ENCODE results near the gene NAA35.

The NAA35 gene

DNA sequence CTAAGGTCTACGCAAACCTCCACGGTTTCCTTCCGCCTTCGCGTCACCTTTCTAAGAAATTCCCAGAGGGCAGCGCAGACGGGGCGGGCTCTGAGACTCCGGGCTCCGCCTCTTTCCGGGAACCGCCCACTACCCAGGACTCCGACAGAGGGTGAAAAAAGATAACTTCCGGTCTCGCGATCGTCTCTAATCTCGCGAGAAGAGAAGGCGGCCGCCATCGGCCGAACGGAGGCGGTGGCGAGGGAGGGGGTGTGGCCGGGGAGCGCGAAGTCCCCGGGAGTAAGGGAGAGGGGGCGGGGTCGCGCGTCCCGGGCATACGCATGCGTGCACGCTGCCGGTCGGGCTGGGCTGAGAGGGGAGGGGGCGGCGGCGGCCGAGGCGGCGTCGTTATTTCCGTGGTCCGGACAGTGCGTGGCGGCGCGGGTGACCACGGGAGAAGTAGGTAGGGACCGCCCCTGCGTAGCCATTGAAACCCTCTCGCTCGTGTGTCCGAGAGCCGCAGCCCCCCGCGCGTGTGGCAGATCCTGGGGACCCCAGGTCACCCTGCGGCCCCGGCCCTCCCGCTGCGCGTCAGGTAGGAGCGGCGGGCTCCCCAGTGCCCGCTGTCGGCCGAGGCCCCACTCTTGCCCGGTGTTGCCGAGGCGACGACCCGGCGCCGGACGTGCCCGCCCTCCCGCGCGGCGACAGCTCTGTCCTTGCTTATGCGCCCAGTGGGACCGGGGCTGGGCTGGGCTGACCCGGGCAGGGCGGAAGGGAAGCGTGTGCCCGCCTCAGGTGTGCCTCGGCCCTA lies at the start of gene NAA35:
Gene NAA35 (plus strand): TSS at position 315 of the 790 bp plus-strand sequence. CDS start 1,014 bp downstream, outside the sequence.
- TF ChIP-seq CTCF (IDR thresholded peaks at IDR 0.05; ENCODE audit: control extremely low read depth, extremely low read depth, low read depth, missing control alignments), result no peak
- CTCF ChIA-PET, result no interaction called here
- peak; percentile 99 for DNase-seq (ENCODE audit: extremely low spot score)
- POLR2A ChIA-PET, result interaction anchor here (0.5 kb wide), 1 partner anchor 18 kb away, joined by 5 read pairs; no protein-coding TSS in a partner anchor

GRCh38 chr9:85892401-85892800 lies 48.5 kb upstream of the NAA35 start:
- TF ChIP-seq CTCF (IDR thresholded peaks at IDR 0.05; ENCODE audit: control extremely low read depth, extremely low read depth, low read depth, missing control alignments), result no peak
- ChIA-PET CTCF (interaction anchor here (1.2 kb wide), 1 partner anchor 8 kb away, joined by 4 read pairs; no protein-coding TSS in a partner anchor), POLR2A (no interaction called here)
- no peak for DNase-seq (ENCODE audit: extremely low spot score)

DNA sequence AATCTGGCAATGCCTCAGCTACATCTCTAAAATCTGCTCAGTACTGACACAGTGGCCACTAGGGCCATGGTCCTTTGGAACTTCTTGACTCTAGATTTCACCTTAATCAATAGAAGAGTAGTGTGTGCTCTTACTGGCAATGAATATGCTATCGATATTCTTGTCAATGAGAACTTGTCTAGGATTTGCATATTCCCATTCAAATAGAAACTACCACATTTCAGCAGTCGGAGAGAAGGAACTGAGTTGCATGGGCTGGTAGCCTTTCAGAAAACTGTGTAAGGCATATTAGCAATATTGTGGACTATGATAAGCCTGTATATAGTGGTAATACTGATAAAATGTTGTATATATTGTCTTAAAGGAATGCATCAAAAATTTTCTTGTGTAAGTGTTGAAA lies 45.3 kb upstream of the NAA35 start:
- CTCF ChIA-PET, result interaction anchor here (1.2 kb wide), 1 partner anchor 9 kb away, joined by 3 read pairs; no protein-coding TSS in a partner anchor
- POLR2A ChIA-PET, result no interaction called here
- no peak for DNase-seq (ENCODE audit: extremely low spot score)
- no peak for TF ChIP-seq CTCF (IDR thresholded peaks at IDR 0.05; ENCODE audit: control extremely low read depth, extremely low read depth, low read depth, missing control alignments)

- ChIA-PET CTCF (no interaction called here), POLR2A (no interaction called here)
- TF ChIP-seq CTCF (IDR thresholded peaks at IDR 0.05; ENCODE audit: control extremely low read depth, extremely low read depth, low read depth, missing control alignments), result no peak
- DNase-seq (ENCODE audit: extremely low spot score), result no peak
Observed at GRCh38 chr9:85897848-85898247, 43.1 kb upstream of the NAA35 start.

- POLR2A ChIA-PET, result no interaction called here
- CTCF ChIA-PET, result interaction anchor here (2.1 kb wide), 1 partner anchor 10 kb away, joined by 7 read pairs; no protein-coding TSS in a partner anchor
- TF ChIP-seq CTCF (IDR thresholded peaks at IDR 0.05; ENCODE audit: control extremely low read depth, extremely low read depth, low read depth, missing control alignments), result no peak
- DNase-seq (ENCODE audit: extremely low spot score), result no peak
Observed at GRCh38 chr9:85898332-85898731, 42.6 kb upstream of the NAA35 start.

- DNase-seq (ENCODE audit: extremely low spot score), result no peak
- no peak for TF ChIP-seq CTCF (IDR thresholded peaks at IDR 0.05; ENCODE audit: control extremely low read depth, extremely low read depth, low read depth, missing control alignments)
- ChIA-PET POLR2A (no interaction called here), CTCF (interaction anchor here (0.9 to 2.1 kb wide), 8 partner anchors 9 to 79 kb away, joined by 3 to 7 read pairs (median 3); no protein-coding TSS in a partner anchor)
Observed at GRCh38 chr9:85899388-85899787, 41.6 kb upstream of the NAA35 start.
